ENCODE measurements around the gene LMBR1L.
"Not testable (repeated sequence)": the region's sequence is repeated elsewhere in the genome, so short reads cannot be mapped to it uniquely, and the experiment has no call there.

The LMBR1L gene

GRCh38 chr12:49144384-49144783 lies 33.7 kb upstream of the LMBR1L start:
- DNase-seq (ENCODE audit: extremely low read depth, insufficient read length), result no peak
- H3K27me3 ChIP-seq (replicated peaks; ENCODE audit: control insufficient read depth, insufficient read depth, low read length), result no peaks in the 10 kb centered on the region
- no peak for TF ChIP-seq CTCF (IDR thresholded peaks at IDR 0.05; ENCODE audit: insufficient read depth, low read length, poor library complexity, severe bottlenecking)
- no peak overlapping the region for H3K4me3 ChIP-seq (replicated peaks; ENCODE audit: low read depth, low read length)
- H3K36me3 ChIP-seq (ENCODE audit: control insufficient read depth, insufficient read depth, low read length), result no peaks in the 10 kb centered on the region

DNA sequence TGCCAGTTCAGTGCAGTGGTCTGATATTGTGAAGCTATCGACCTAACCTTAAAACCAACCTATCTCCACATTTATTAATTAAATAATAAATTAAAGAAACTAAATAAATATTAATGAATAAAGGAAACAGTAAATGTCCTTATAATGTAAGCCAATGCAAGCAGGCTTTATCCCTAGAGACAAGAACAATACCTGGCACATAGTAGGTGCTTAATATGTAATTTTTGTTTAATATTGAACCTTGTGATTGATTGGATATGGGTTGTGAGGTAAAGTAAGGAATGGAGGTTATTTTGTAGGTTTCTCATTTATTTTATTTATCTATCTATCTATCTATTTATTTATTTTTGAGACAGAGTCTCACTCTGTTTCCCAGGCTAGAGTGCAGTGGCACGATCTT lies 28.4 kb upstream of the LMBR1L start:
- TF ChIP-seq CTCF (IDR thresholded peaks at IDR 0.05; ENCODE audit: insufficient read depth, low read length, poor library complexity, severe bottlenecking), result no peak
- DNase-seq (ENCODE audit: extremely low read depth, insufficient read length), result no peak
- H3K36me3 ChIP-seq (ENCODE audit: control insufficient read depth, insufficient read depth, low read length), result no peaks in the 10 kb centered on the region
- H3K27me3 ChIP-seq (replicated peaks; ENCODE audit: control insufficient read depth, insufficient read depth, low read length), result no peaks in the 10 kb centered on the region
- H3K4me3 ChIP-seq (replicated peaks; ENCODE audit: low read depth, low read length), result no peak overlapping the region

DNA sequence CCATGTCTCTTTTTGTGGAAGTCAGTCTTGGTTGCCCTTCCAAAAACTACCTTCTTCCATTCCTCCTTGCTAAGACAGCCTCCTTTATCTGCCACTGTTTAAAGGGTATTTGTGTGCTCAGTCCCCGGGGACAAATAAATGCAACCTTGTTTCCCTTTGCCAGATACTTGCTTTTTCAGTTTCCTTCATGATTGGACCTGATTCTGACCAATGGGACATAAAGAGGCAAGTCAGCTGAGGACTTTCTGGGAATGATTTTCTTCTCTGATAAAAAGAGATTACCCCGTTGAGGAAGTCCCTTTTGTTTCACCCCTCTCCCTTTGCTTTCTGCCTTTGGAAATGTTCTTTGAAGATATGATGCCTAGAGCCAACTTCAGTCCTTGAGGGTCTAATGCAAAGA lies 27.9 kb upstream of the LMBR1L start:
- no peak overlapping the region for H3K4me3 ChIP-seq (replicated peaks; ENCODE audit: low read depth, low read length)
- DNase-seq (ENCODE audit: extremely low read depth, insufficient read length), result no peak
- H3K27me3 ChIP-seq (replicated peaks; ENCODE audit: control insufficient read depth, insufficient read depth, low read length), result no peaks in the 10 kb centered on the region
- H3K36me3 ChIP-seq (ENCODE audit: control insufficient read depth, insufficient read depth, low read length), result no peaks in the 10 kb centered on the region
- TF ChIP-seq CTCF (IDR thresholded peaks at IDR 0.05; ENCODE audit: insufficient read depth, low read length, poor library complexity, severe bottlenecking), result no peak

DNA sequence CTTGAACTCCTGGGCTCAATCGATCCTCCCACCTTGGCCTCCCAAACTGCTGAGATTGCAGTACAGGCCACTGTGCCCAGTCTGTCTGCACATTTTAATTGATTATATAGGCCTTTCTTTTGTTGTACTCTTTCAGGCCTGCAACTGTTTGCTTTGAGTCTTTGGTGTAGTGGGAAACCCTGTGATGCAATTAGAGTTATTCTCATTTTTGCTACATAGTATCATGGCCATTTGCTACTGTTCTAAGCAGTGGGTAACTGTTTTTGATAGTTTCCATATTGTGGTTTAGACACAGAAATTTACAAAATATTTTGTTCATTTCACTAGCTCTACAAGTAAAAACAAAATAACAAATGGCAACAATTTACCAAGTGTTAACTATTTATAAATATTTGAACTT lies 26.8 kb upstream of the LMBR1L start:
- no peak for DNase-seq (ENCODE audit: extremely low read depth, insufficient read length)
- H3K36me3 ChIP-seq (ENCODE audit: control insufficient read depth, insufficient read depth, low read length), result no peaks in the 10 kb centered on the region
- no peak overlapping the region for H3K4me3 ChIP-seq (replicated peaks; ENCODE audit: low read depth, low read length)
- H3K27me3 ChIP-seq (replicated peaks; ENCODE audit: control insufficient read depth, insufficient read depth, low read length), result no peaks in the 10 kb centered on the region
- TF ChIP-seq CTCF (IDR thresholded peaks at IDR 0.05; ENCODE audit: insufficient read depth, low read length, poor library complexity, severe bottlenecking), result no peak

DNA sequence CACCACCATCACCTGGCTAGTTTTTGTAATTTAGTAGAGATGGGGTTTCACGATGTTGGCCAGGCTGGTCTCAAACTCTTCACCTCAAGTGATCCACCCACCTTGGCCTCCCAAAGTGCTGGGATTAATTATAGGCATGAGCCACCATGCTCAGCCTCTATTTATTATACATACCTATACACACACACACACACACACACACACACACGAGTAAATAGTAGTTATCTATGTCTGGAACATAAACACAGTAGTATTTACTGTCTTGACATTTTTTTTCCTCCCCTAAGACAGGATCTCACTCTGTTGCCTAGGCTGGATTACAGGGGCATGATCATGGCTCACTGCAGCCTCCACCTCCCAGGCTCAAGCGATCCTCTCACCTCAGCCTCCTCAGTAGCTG lies 26.4 kb upstream of the LMBR1L start:
- DNase-seq (ENCODE audit: extremely low read depth, insufficient read length); H3K36me3 ChIP-seq (ENCODE audit: control insufficient read depth, insufficient read depth, low read length); H3K27me3 ChIP-seq (replicated peaks; ENCODE audit: control insufficient read depth, insufficient read depth, low read length); H3K4me3 ChIP-seq (replicated peaks; ENCODE audit: low read depth, low read length): not testable (repeated sequence)

- Histone ChIP-seq H3K27me3 (replicated peaks; ENCODE audit: control insufficient read depth, insufficient read depth, low read length) (no peaks in the 10 kb centered on the region), H3K36me3 (ENCODE audit: control insufficient read depth, insufficient read depth, low read length) (peaks cover 4% of the 10 kb centered on the region), H3K4me3 (replicated peaks; ENCODE audit: low read depth, low read length) (peak overlapping the region; percentile 61)
- DNase-seq (ENCODE audit: extremely low read depth, insufficient read length), result no peak
- TF ChIP-seq CTCF (IDR thresholded peaks at IDR 0.05; ENCODE audit: insufficient read depth, low read length, poor library complexity, severe bottlenecking), result no peak
Observed at GRCh38 chr12:49133590-49133989, 22.9 kb upstream of the LMBR1L start.
